Activated T-helper 2 cell treated with anti-CD3 and anti-CD28 coated beads, Interferon-gamma antibody, Interleukin-2, Interleukin-4, amounts not matched to agents 10 μg/mL and 5 μg/mL and 100 μg/mL, durations not matched to agents 14 hours and 24 hours and 36 hours (primary cell): ENCODE results near the gene ARL8A. TPM values are rescaled to one million over a fixed set of nuclear protein-coding genes. Genes with fewer than 3 reads are reported as not detected.
"Not testable (repeated sequence)": the region's sequence is repeated elsewhere in the genome, so short reads cannot be mapped to it uniquely, and the experiment has no call there.

Experiments used
- DNase-seq: peaks from one replicate; pipeline ENCODE4 v3.0.0; 2021; ENCODE audit warnings: low spot score
- H3K27ac Mint-ChIP-seq: one replicate; pipeline ENCODE4 v1.8.0; 2021; ENCODE audit warnings: mixed read lengths
- H3K27me3 Mint-ChIP-seq: one replicate; pipeline ENCODE4 v1.8.0; 2021; ENCODE audit warnings: low read depth, mixed read lengths
- H3K36me3 Mint-ChIP-seq: one replicate; pipeline ENCODE4 v1.8.0; 2021; ENCODE audit warnings: low read depth, mixed read lengths
- H3K4me1 Mint-ChIP-seq: one replicate; pipeline ENCODE4 v1.8.0; 2021; ENCODE audit warnings: low read depth, mixed read lengths
- H3K4me3 Mint-ChIP-seq: one replicate; pipeline ENCODE4 v1.8.0; 2021; ENCODE audit warnings: low read depth, mild to moderate bottlenecking, moderate library complexity, mixed read lengths
- H3K9me3 Mint-ChIP-seq: one replicate; pipeline ENCODE4 v1.8.0; 2021; ENCODE audit warnings: mixed read lengths
- intact Hi-C: fragments of 100-400 bp; cut with micrococcal nuclease; formaldehyde crosslinking; loops from one replicate; pipeline ENCODE4 v1.15.1; 2023
- total RNA-seq: library from RNA; stranded (reverse); gene quantifications from 2 replicates; pipeline ENCODE4 v1.2.3, GENCODE V29; 2022

ARL8A gene
- total RNA-seq, 1 donor from 2014 or later = 64.7 TPM

GRCh38 chr1:202167708-202168415 is 23.3 kb upstream of the ARL8A start:
- H3K4me3 Mint-ChIP-seq = no peak overlapping the region
- peaks cover 6% of the 10 kb centered on the region for H3K36me3 Mint-ChIP-seq
- intact Hi-C loops = no loop called here
- H3K9me3 Mint-ChIP-seq = no peaks in the 10 kb centered on the region
- peaks cover 37% of the 10 kb centered on the region for H3K4me1 Mint-ChIP-seq
- no peak for DNase-seq
- no peak overlapping the region for H3K27ac Mint-ChIP-seq
- H3K27me3 Mint-ChIP-seq = no peaks in the 10 kb centered on the region

DNA sequence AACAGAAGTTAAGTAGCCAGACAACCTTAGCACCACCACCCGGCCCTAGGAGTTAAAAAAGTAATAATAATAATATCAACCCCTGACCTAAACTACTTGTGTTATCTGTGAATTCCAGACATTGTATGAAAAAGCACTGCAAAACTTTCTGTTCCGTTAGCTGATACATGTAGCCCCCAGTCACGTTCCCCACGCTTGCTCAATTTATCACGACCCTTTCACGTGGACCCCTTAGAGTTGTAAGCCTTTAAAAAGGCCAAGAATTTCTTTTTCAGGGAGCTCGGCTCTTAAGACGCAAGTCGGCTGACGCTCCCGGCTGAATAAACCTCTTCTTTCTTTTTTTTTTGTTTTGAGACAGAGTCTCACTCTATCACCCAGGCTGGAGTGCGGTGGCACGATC is 22.5 kb upstream of the ARL8A start:
- H3K4me3 Mint-ChIP-seq = not testable (repeated sequence)

GRCh38 chr1:202165942-202166843 is 21.7 kb upstream of the ARL8A start:
- H3K4me3 Mint-ChIP-seq = peak overlapping the region; percentile 82
- H3K4me1 Mint-ChIP-seq = peaks cover 50% of the 10 kb centered on the region
- intact Hi-C loops = no loop called here
- H3K27ac Mint-ChIP-seq = peak overlapping the region; percentile 99
- no peaks in the 10 kb centered on the region for H3K27me3 Mint-ChIP-seq
- DNase-seq = no peak
- peaks cover 6% of the 10 kb centered on the region for H3K36me3 Mint-ChIP-seq
- H3K9me3 Mint-ChIP-seq = no peaks in the 10 kb centered on the region

More for the DNA sequence above, 22.5 kb upstream of the ARL8A start:
- H3K9me3 Mint-ChIP-seq, DNase-seq, H3K36me3 Mint-ChIP-seq, intact Hi-C loops, H3K27me3 Mint-ChIP-seq: not testable (repeated sequence)
- Mint-ChIP-seq H3K4me1 (peaks cover 45% of the 10 kb centered on the region), H3K27ac (peak overlapping the region; percentile 2)

DNA sequence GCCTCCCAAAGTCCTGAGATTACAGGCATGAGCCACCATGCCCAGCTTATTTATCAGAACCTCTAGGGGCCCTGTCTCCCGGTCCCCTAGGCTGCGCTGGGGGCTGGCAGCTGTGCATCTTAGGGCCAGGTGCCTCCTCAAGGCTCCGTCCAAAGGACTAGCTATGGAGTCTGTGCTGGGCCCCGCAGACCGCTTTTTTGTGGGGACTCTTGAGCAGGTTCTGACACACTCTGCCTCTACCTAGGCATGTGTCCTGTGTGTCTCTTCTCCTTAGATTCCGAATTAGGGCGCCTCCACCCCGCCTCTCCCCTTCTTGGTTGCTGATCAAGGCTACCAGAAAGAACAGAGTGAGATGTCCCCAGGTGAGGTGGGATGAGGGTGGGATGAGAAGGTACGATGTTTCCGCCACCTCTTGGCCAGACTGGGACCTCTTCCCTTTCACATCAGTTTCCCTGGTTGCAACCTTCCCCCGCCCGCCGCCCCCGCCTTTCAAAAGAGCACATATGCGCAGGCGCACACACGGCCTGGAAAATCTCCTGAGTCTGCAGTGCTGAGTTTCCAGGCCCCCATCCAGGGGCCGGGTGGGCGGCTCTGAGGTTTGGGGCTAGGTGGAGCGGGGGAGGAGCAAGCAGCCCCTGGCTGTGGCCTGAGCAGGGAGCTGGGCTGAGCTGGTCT is 20.9 kb upstream of the ARL8A start:
- intact Hi-C loops = no loop called here
- DNase-seq = no peak
- Mint-ChIP-seq H3K4me1 (peaks cover 53% of the 10 kb centered on the region), H3K9me3 (no peaks in the 10 kb centered on the region), H3K27ac (peak overlapping the region; percentile 99), H3K27me3 (no peaks in the 10 kb centered on the region), H3K36me3 (peaks cover 10% of the 10 kb centered on the region), H3K4me3 (peak overlapping the region; percentile 82)

DNA sequence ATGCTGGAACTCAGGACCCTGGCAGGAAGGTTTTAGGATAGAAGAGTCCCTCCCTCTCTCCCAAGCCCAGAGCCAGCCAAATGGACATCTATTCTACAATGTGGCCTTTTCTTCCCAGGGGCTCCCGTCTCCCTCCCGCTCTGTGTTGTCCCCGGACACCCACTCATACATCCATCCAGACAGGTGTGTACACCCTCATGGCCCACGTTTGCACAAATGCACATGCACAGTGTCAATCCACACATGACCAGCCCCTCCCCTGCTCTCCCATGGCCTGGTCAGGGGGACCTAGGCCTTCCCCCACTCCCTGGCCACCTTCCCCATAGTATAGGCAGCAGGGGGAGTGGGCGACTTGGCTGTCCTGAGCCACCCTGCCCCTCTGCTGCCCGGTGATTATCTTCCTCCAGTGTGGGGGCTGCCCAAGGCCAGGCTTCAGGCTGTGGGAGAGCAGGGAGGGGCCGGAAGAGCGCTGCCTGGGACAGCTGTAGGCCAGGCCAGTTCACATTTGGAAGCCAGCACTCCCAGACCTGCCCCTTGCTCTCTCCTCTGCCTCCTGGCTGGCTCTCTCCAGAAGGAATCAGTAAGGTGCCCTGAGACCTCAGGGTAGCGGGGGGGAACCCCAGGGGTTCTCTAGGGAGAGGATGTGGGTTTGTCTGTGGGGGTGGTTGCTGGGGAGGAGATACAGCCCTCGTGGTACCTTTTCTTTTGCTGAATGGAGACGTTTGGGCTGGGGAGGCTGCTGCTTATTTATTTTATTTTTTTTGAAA is 19.9 kb upstream of the ARL8A start:
- peaks cover 55% of the 10 kb centered on the region for H3K4me1 Mint-ChIP-seq

DNA sequence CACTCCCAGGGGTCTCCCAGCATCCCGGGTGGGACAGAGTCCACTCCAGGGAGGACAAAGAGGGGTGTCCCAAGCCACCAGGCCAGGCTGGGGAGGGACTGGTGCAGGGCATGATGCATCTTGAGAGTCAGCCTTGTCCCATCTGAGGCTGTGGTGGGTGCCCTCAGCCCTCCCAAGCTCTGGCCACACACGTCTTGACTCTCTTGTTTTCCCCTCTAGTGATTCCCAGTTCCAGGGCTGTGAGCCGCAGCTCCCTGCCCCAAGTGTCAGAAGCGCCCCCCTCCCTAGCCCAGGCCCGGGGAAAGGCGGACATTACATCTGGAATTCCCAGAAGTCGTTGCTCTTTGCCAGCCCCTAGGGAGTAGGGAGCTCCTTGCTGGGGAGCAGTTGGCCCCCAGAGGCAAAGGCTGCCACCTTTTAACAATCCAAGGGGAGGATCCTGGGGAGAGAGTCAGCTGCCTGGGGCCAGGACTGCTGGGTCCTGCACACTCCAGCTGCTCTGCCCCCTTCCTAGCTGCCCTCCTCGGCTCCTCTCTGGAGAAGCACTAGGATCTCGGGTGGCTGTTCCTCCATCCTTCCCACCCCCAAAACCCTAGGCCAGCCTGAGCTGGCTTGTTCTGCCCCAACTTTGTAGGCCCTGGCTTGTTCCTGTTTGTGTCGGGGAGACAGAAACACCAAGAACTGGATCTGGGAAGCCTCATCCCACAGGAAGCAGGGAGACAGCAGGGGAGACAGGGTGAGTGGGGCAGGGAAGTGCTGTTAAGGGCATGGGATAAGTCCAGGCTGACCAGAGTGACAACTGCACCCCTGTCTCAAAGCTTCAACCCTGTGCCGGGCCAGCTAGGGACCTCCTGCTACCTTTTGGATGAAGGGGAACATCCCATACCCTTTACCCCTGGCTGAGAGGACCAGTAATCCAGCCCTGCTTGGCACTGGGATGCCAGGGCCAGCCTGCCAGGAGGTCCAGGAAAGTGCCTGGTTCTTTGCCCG is 19.0 kb upstream of the ARL8A start:
- intact Hi-C loops = loop anchor here (5.0 kb wide), 1 partner anchor 1146 kb away; no protein-coding TSS in a partner anchor

More for the DNA sequence above, 19.9 kb upstream of the ARL8A start:
- Mint-ChIP-seq H3K27ac (peak overlapping the region; percentile 99), H3K9me3 (no peaks in the 10 kb centered on the region), H3K4me3 (peak overlapping the region; percentile 82), H3K27me3 (no peaks in the 10 kb centered on the region), H3K36me3 (peaks cover 19% of the 10 kb centered on the region)
- DNase-seq = peak; percentile 73
- intact Hi-C loops = loop anchor here (5.0 kb wide), 1 partner anchor 1147 kb away; no protein-coding TSS in a partner anchor

GRCh38 chr1:202162418-202163280 is 18.1 kb upstream of the ARL8A start:
- peaks cover 65% of the 10 kb centered on the region for H3K4me1 Mint-ChIP-seq
- no peaks in the 10 kb centered on the region for H3K27me3 Mint-ChIP-seq
- no peaks in the 10 kb centered on the region for H3K9me3 Mint-ChIP-seq
- intact Hi-C loops = loop anchor here (1.0 to 5.0 kb wide), 2 partner anchors 17 to 1145 kb away; no protein-coding TSS in a partner anchor
- no peak for DNase-seq
- peak overlapping the region; percentile 100 for H3K4me3 Mint-ChIP-seq
- H3K27ac Mint-ChIP-seq = peak overlapping the region; percentile 99
- peaks cover 37% of the 10 kb centered on the region for H3K36me3 Mint-ChIP-seq

More for the DNA sequence above, 19.0 kb upstream of the ARL8A start:
- DNase-seq = no peak
- Mint-ChIP-seq H3K9me3 (no peaks in the 10 kb centered on the region), H3K27me3 (no peaks in the 10 kb centered on the region), H3K4me1 (peaks cover 61% of the 10 kb centered on the region), H3K36me3 (peaks cover 28% of the 10 kb centered on the region), H3K27ac (peak overlapping the region; percentile 99), H3K4me3 (peak overlapping the region; percentile 82)

DNA sequence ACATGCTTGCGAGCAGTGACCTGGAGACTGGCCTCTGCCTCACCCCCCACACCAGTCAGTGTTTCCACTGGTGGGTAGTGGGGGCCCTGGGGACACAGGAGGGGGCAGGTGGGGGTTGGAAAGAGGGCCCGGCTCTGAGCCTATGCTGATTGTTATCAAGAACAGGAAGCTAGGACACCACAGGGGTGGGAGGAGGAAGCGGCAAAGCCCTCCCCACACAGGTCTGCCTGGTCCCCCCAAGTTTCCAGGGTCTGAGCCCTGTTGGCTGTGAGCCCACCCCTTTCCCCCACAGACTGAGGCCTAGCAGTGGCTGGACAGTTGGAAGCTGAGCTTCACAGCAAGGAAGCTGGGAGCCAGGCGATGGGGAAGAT is 17.5 kb upstream of the ARL8A start:
- H3K27me3 Mint-ChIP-seq = no peaks in the 10 kb centered on the region
- peaks cover 65% of the 10 kb centered on the region for H3K4me1 Mint-ChIP-seq
- H3K4me3 Mint-ChIP-seq = peak overlapping the region; percentile 100
- DNase-seq = peak; percentile 41
- no peaks in the 10 kb centered on the region for H3K9me3 Mint-ChIP-seq
- intact Hi-C loops = loop anchor here (1.0 to 5.0 kb wide), 2 partner anchors 17 to 1145 kb away; no protein-coding TSS in a partner anchor
- peaks cover 43% of the 10 kb centered on the region for H3K36me3 Mint-ChIP-seq
- H3K27ac Mint-ChIP-seq = peak overlapping the region; percentile 99

- Mint-ChIP-seq H3K4me3 (peak overlapping the region; percentile 100), H3K4me1 (peaks cover 60% of the 10 kb centered on the region), H3K27ac (peak overlapping the region; percentile 99), H3K27me3 (no peaks in the 10 kb centered on the region), H3K36me3 (peaks cover 50% of the 10 kb centered on the region), H3K9me3 (no peaks in the 10 kb centered on the region)
- intact Hi-C loops = loop anchor here (1.0 to 5.0 kb wide), 2 partner anchors 16 to 1144 kb away; no protein-coding TSS in a partner anchor
- no peak for DNase-seq
Measured at GRCh38 chr1:202161151-202162046, 16.9 kb upstream of the ARL8A start.
